ENCODE results near the gene KLK11.

DNA sequence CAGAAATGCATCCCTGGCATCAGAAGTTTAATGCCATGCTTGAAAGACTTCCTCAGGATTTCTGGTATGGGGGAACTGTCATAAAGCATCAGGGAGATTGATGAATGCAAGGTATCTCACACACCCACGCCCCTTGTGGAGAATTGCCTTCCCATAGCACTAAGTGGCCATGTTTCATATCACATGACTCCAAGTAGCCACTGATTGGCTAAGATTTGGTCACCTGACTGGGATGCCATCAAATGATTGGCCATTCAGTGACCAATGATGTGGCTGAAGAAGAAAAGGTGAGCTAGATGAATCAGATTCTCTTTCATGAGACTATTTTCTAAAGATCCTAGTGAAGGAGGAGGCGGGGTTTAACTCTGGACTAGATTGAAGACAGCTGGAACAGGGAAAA is 32.3 kb downstream of the KLK11 start:
- TF ChIP-seq POLR2A (IDR thresholded peaks at IDR 0.05) = no peak
- TF ChIP-seq, protein P1, sequence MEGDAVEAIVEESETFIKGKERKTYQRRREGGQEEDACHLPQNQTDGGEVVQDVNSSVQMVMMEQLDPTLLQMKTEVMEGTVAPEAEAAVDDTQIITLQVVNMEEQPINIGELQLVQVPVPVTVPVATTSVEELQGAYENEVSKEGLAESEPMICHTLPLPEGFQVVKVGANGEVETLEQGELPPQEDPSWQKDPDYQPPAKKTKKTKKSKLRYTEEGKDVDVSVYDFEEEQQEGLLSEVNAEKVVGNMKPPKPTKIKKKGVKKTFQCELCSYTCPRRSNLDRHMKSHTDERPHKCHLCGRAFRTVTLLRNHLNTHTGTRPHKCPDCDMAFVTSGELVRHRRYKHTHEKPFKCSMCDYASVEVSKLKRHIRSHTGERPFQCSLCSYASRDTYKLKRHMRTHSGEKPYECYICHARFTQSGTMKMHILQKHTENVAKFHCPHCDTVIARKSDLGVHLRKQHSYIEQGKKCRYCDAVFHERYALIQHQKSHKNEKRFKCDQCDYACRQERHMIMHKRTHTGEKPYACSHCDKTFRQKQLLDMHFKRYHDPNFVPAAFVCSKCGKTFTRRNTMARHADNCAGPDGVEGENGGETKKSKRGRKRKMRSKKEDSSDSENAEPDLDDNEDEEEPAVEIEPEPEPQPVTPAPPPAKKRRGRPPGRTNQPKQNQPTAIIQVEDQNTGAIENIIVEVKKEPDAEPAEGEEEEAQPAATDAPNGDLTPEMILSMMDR (IDR thresholded peaks at IDR 0.05) = no peak
